Gastrocnemius medialis (tissue), 4 donors: Measurements from ENCODE around the gene PJVK.

Experiments
- POLR2A ChIP-seq, 2 donors: fragments of 450-650 bp; IDR thresholded peaks; one replicate each; pipeline ENCODE4 v1.6.1; 2017; ENCODE audit warnings: antibody characterized with exemption in 2 of 2, mild to moderate bottlenecking in 2 of 2, moderate library complexity in 2 of 2
- TF ChIP-seq, protein P1 (sequence below), 5 experiments: fragments of 450-650 bp in 3 of 5; fragments of 200-600 bp in 2 of 5; sonication (generic) in 2 of 5; IDR thresholded peaks in 4 of 5; conservative IDR thresholded peaks in 1 of 5; 1 replicate in 4 of 5; 2 replicates in 1 of 5; pipeline ENCODE4 v1.5.1; 2016 to 2019; ENCODE audit warnings: antibody characterized with exemption in 5 of 5, mild to moderate bottlenecking in 3 of 5, moderate library complexity in 3 of 5

GRCh38 chr2:178506101-178506500 lies 54.9 kb downstream of the PJVK start:
- no peak for TF ChIP-seq POLR2A (IDR thresholded peaks at IDR 0.05)
- TF ChIP-seq, protein P1, sequence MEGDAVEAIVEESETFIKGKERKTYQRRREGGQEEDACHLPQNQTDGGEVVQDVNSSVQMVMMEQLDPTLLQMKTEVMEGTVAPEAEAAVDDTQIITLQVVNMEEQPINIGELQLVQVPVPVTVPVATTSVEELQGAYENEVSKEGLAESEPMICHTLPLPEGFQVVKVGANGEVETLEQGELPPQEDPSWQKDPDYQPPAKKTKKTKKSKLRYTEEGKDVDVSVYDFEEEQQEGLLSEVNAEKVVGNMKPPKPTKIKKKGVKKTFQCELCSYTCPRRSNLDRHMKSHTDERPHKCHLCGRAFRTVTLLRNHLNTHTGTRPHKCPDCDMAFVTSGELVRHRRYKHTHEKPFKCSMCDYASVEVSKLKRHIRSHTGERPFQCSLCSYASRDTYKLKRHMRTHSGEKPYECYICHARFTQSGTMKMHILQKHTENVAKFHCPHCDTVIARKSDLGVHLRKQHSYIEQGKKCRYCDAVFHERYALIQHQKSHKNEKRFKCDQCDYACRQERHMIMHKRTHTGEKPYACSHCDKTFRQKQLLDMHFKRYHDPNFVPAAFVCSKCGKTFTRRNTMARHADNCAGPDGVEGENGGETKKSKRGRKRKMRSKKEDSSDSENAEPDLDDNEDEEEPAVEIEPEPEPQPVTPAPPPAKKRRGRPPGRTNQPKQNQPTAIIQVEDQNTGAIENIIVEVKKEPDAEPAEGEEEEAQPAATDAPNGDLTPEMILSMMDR (IDR thresholded peaks at IDR 0.05 in 4 of 5, conservative IDR thresholded peaks at IDR 0.05 in 1 of 5) = no peak
